WI38 (cell line): Measurements from ENCODE around the gene ENOX2.

Experiments
- H3K4me3 ChIP-seq: 2 replicates; pipeline ENCODE4 v1.5.1; 2011; ENCODE audit warnings: low read depth, mild to moderate bottlenecking, control low read depth, low read length
- TF ChIP-seq, protein P1 (sequence below): IDR thresholded peaks from 2 replicates; pipeline ENCODE4 v1.5.1; 2012; ENCODE audit warnings: low read depth, mild to moderate bottlenecking, control low read depth, low read length

The ENOX2 gene

GRCh38 chrX:130754353-130754752 lies 148.7 kb downstream of the ENOX2 start:
- H3K4me3 ChIP-seq, result no peak overlapping the region
- TF ChIP-seq, protein P1, sequence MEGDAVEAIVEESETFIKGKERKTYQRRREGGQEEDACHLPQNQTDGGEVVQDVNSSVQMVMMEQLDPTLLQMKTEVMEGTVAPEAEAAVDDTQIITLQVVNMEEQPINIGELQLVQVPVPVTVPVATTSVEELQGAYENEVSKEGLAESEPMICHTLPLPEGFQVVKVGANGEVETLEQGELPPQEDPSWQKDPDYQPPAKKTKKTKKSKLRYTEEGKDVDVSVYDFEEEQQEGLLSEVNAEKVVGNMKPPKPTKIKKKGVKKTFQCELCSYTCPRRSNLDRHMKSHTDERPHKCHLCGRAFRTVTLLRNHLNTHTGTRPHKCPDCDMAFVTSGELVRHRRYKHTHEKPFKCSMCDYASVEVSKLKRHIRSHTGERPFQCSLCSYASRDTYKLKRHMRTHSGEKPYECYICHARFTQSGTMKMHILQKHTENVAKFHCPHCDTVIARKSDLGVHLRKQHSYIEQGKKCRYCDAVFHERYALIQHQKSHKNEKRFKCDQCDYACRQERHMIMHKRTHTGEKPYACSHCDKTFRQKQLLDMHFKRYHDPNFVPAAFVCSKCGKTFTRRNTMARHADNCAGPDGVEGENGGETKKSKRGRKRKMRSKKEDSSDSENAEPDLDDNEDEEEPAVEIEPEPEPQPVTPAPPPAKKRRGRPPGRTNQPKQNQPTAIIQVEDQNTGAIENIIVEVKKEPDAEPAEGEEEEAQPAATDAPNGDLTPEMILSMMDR, result no peak

- TF ChIP-seq, protein P1, result no peak
- no peak overlapping the region for H3K4me3 ChIP-seq
Measured at GRCh38 chrX:130746709-130747342, 156.2 kb downstream of the ENOX2 start.

GRCh38 chrX:130746077-130746476 lies 156.9 kb downstream of the ENOX2 start:
- no peak overlapping the region for H3K4me3 ChIP-seq
- TF ChIP-seq, protein P1, result no peak

- TF ChIP-seq, protein P1, result no peak
- H3K4me3 ChIP-seq, result no peak overlapping the region
Measured at GRCh38 chrX:130741584-130741983, 161.4 kb downstream of the ENOX2 start.

DNA sequence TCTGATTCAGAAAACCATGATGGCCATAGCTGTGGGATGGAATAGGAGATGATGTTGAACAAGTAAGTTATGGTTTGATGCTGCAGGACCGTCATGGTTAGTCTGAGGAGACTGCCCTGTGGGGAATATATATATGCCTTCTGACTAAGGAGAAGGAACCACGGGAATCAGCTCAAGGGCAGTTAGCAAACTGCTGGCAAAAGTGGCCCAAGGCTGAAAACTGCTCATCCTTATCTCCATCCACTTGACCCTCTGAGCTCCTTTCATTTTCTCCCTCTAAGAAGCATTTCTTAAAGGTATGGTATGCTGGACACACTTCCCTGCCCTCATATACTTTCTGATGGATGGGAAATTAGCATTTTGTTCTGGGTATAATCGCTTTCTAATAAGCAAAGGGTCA lies 161.9 kb downstream of the ENOX2 start:
- TF ChIP-seq, protein P1, result no peak
- no peak overlapping the region for H3K4me3 ChIP-seq

DNA sequence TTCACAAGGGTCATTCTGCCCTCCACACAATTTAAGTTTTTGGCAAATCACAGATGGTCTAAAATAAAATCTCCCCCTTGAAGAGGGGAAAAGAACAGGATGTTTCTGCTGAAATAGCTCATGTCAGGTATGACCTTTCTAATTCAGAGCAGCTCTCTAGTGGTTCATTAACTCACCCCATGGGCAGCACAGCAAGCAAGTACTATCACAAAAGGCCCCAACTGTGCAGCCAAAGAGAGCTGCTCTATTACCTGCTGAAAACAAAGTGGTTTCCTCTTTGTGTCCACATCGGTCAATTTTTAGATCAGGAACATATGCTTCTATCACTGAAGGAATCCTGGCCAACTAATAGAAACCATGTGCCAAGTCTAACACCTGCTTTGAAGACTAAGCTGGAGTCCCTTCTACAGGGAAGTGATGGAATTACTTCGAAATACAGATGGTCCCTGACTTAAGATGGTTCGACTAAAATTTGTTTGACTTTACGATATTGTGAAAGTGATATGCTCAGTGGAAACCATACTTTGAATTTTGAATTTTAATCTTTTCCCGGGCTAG lies 164.3 kb downstream of the ENOX2 start:
- TF ChIP-seq, protein P1, result no peak
- no peak overlapping the region for H3K4me3 ChIP-seq

DNA sequence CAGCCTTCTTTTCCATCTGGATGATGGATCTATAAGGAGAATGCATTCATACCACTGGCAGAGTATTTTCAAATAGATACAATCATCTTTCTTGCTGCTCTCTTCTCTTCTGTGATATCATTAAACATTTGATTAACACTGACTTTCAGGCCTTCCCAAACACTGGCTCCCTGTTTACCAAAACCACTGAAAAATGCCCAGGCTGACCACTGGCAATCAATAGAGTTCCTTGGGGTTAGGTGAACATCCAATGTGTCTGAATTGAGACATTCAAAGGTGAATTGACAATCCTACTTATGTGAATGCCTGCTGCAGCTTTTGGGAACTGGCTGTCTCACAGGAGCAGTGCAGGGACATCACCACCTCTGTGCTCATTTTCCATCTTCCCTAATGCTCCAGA lies 168.3 kb downstream of the ENOX2 start:
- TF ChIP-seq, protein P1, result no peak
- no peak overlapping the region for H3K4me3 ChIP-seq
